Astrocyte of the spinal cord (primary cell): ENCODE measurements around the gene AOPEP.

ENCODE experiments used
- DNase-seq: peaks from one replicate; pipeline ENCODE4 v3.0.0; 2011; ENCODE audit warnings: low read depth, low spot score
- H3K4me3 ChIP-seq: 2 replicates; pipeline ENCODE4 v1.5.1; 2011; ENCODE audit warnings: low read depth, mild to moderate bottlenecking, low read length, moderate library complexity
- in situ Hi-C: cut with HindIII; loops from 2 replicates; pipeline ENCODE4 v1.10.0; 2017; ENCODE audit warnings: low sequenced_read_pairs
- TF ChIP-seq, protein P1 (sequence below): IDR thresholded peaks from 2 replicates; pipeline ENCODE4 v1.5.1; 2012; ENCODE audit warnings: low read depth, mild to moderate bottlenecking, low read length, inconsistent platforms

The AOPEP gene

DNA sequence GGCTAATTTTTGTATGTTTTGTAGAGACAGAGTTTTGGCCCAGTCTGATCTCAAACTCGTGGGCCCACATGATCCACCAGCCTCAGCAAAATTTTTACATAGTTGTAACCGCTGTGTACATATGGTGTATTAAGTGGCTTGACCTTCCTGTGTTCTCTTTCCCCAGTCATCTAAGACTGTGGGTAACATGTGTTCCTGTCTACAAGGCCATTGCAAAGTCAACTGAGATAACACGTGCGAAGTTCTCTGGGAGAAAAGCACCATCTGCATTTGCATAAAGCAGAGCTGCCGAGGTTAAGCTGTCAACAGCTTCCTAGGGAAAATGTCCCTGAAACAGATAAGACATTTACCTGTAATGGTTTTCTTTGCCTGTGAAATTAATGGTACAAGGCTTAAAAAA is 317.3 kb downstream of the AOPEP start:
- no peak for DNase-seq
- TF ChIP-seq, protein P1, sequence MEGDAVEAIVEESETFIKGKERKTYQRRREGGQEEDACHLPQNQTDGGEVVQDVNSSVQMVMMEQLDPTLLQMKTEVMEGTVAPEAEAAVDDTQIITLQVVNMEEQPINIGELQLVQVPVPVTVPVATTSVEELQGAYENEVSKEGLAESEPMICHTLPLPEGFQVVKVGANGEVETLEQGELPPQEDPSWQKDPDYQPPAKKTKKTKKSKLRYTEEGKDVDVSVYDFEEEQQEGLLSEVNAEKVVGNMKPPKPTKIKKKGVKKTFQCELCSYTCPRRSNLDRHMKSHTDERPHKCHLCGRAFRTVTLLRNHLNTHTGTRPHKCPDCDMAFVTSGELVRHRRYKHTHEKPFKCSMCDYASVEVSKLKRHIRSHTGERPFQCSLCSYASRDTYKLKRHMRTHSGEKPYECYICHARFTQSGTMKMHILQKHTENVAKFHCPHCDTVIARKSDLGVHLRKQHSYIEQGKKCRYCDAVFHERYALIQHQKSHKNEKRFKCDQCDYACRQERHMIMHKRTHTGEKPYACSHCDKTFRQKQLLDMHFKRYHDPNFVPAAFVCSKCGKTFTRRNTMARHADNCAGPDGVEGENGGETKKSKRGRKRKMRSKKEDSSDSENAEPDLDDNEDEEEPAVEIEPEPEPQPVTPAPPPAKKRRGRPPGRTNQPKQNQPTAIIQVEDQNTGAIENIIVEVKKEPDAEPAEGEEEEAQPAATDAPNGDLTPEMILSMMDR: no peak
- in situ Hi-C loops: no loop called here
- H3K4me3 ChIP-seq: no peak overlapping the region

DNA sequence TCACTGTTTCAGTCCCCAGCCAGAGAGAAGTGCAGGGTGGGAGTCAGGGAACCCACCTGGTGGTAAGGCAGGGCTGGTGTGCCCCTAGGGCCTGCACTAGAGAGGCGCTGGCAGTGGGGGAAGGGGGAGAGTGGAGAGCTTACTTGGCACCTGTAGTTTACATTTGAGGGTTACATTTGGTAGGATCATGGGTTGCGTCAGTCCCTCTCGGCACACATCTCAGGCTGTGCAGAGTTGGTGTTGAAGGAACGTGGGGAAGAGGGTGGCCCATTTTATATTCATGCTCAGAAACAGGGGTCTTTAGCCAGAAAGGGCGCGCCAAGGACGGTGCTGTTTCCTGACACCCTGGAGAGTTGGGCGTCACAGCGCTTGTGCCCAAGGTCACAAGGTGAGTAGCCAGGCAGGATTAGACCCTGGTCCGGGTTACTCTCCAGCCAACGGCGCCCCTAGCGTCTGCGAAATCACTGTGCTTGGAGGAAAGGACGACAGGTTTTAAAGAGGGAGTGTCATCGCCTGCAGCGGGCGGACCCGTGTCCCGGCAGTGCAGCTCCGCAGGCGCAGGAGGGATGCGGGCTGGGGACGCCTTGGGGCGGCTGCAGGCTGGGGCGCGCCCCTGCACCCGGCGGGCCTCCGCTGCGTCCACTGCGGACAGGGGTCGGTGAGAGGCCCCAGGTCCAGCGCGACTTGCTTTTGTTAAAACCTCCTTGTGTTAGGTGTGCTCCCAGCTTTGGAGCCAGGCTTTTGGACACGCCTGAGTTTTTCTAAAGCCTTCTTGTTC is 318.4 kb downstream of the AOPEP start:
- no peak for DNase-seq
- in situ Hi-C loops: no loop called here
- H3K4me3 ChIP-seq: no peak overlapping the region
- TF ChIP-seq, protein P1: peak; percentile 35

DNA sequence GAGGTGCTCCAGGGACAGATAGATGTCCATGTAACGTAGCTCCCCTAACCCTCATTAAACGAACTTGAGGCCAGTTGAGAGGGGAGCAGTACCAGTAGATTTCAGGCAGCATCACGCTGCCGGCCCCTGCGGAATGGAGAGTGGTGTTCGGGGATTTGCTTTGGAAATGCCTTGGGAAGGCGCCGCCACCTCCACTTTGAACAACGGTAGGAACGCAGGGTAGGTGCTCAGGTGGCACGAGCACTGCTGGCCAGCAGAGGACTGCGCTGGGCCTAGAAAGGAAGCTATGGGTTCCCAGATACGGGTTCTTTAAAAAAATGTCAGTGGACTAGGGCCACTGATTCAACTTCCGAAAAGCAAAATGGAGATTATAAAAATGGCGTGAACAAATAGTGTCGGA is 319.3 kb downstream of the AOPEP start:
- no peak for DNase-seq
- H3K4me3 ChIP-seq: no peak overlapping the region
- in situ Hi-C loops: no loop called here
- TF ChIP-seq, protein P1: no peak

DNA sequence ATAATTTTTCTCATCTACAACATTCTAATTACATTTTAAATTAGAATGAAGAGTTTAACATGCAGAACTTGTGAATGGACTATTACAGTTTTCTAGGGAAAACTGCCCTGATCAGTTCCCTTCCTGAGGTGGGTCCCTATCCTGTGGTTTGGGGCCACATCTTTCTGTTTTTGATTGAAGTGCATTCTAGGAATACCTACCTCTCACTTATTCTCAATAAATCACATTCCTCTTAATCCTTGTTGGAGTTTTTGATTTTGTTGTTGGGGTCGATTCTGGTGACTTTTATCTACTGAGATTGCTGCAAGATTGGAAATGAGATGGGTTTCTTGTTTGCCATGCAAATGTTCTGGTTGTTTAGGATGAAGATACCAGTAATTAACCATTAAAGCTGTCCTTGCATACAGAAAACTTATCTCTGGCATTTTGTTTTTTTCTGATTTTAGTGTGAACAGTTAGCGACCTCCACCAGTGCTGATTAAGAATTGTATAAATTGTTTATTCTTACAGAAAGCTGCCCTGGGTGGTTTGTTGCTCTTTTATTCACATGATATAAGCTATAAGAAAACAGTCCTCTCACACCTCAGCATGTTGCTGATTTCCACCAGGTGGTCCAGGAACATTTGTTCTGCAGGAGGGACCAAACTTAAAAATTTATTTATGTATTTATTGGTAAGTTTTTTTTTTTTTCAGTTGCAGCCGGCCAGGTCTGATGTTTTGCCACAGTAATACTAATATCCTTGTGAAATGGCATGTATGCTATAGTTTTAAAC is 321.1 kb downstream of the AOPEP start:
- no peak for DNase-seq
- TF ChIP-seq, protein P1: no peak
- H3K4me3 ChIP-seq: peak overlapping the region; percentile 18
- in situ Hi-C loops: no loop called here

DNA sequence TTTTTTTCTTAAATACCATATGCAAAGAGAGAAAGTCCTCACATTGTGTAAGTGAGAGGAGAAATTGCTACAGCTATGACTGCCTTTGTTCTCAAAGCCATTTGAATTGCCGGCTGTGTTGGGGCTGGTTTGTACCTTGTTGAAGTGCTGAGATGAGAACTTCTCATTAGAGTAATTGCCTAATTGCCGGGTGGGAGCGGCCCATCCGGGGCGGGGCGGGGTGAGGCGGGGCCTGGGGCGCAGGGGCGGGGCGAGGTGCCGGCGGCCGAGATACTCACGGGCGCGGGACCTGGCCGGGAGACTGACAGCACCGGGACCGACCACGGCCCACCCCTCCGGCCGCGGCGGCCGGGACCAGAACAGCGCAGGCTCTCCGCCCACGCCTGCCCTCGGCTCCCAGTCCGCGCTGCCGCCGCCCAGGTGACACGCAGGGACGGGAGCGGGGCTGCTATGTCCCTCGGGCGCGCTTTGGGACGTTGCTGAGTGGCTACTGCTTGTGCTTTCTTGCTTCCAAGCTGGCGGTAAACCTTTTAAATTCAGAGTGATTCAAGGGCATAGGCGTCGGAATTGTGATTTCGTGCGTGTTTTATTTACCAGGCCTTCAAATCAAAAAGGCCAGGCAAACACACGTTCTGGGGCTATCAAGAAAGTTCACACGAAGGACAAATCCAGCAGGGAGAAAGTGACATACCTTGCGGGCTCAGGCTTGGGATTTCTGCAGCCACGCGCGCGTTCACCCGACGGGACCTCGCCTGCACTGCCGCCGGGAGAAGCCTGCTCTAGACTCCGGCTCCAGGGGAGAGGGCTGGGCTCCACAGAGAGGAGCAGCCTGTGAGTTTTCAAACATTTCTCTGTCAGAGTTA is 322.0 kb downstream of the AOPEP start:
- no peak for DNase-seq
- in situ Hi-C loops: no loop called here
- peak overlapping the region; percentile 54 for H3K4me3 ChIP-seq
- TF ChIP-seq, protein P1: no peak

DNA sequence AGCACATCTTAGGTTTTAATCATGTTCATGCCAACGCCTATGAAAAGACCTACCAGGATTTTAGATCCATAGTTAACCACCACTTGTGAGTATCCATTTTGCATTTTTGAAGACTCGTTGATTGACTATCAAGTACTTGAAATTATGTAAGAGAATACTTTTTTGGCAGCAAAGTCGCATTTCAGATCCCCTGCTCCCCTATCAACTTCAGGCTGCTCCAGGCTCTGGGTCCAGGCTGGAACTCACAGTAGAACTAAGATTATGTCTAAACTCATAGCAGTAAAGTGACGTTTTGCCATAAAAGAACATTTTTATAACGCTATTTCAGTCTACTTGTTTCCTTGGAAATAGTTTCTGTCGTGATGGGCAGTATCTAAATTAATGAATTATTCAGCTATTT is 323.3 kb downstream of the AOPEP start:
- TF ChIP-seq, protein P1: no peak
- in situ Hi-C loops: no loop called here
- no peak for DNase-seq
- peak overlapping the region; percentile 21 for H3K4me3 ChIP-seq
